GM10266 (cell line): Measurements from ENCODE around the gene TSPAN19.

Source experiments
- DNase-seq: peaks from one replicate; pipeline ENCODE4 v3.0.0; 2012; ENCODE audit errors: extremely low spot score
- CTCF ChIP-seq: IDR thresholded peaks from 2 replicates; pipeline ENCODE4 v1.5.1; 2012; ENCODE audit warnings: mild to moderate bottlenecking, low read depth; ENCODE audit not compliant: control insufficient read depth, insufficient read depth; ENCODE audit errors: missing control alignments

TSPAN19 gene

GRCh38 chr12:84969226-84969625 lies 66.9 kb downstream of the TSPAN19 start:
- TF ChIP-seq CTCF: no peak
- no peak for DNase-seq
